ENCODE measurements around the gene FZR1.

The FZR1 gene

DNA sequence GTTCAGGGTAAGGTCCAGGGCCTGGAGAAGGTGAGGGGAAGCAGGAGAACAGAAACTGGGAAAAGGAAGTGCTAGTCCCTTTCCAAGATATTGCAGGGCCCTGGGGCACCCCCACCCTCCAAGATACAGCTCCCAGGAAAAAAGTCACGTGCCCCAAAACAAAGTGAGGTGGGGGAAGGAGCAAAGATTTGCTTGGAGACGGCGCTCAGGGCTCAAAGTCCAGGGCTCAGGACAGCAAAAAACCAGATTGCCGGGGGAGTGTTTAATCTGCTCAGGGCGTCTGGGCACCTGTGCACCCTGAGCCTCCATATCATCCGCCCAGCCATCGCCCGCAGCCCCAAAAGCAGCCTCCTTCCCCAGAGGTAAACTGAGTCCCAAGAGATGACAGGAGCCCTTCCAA, 32.1 kb upstream of the FZR1 start:
- DNase-seq (ENCODE audit: low read depth in 2 of 2), result no peak

DNA sequence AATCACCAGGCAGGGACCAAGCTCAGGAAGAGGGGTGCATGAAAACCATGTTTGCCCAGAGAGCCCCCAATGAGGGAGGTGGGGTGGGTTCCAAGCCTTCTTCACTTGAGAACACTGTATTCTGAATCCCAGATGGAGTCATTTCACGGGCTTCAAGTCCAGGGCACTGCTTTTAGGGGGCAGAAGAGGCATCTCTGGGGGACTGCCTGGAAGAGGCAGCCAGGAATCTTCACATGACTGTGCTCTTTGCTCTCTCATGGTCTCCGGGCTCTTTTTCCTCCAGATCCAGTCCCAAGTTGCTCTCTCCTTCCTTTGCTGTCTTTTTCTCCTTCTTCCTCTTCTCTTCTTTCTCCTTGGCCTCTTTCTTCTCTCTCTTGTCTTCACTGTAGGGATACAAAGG, 31.5 kb upstream of the FZR1 start:
- DNase-seq (ENCODE audit: low read depth in 2 of 2), result no peak

DNA sequence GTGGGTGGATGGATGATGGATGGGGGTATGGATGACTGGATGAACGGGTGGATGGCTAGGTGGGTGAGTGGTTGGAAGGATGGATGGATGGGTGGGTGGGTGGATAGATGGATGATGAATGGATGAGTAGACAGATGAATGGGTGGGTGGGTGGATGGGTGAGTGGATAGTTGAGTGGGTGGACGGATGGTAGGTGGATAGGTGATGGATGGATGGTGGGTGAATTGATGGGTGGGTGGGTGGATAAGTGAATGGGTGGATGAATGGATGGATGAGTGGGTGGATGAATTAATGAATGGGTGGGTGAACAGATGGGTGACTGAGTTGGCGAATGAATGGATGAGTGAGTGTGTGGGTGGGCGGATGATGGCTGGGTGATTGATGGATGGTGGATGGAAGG, 30.7 kb upstream of the FZR1 start:
- DNase-seq (ENCODE audit: low read depth in 2 of 2), result no peak

DNA sequence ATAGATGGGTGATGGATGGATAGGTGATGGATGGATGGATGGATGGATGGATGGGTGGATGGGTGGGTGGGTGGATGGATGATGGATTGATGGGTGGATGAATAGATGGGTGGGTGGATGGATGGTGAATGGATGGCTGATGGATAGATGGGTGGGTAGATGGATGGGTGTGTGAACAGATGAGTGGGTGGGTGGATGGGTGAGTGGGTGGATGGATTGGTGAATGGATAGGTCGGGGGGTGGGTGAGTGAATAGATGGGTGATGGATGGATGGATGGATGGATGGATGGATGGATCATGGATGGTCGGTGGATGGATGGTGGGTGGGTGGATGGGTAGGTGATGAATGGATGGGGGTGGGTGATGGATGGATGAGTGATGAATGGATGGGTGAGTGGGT, 29.3 kb upstream of the FZR1 start:
- DNase-seq (ENCODE audit: low read depth in 2 of 2), result no peak

DNA sequence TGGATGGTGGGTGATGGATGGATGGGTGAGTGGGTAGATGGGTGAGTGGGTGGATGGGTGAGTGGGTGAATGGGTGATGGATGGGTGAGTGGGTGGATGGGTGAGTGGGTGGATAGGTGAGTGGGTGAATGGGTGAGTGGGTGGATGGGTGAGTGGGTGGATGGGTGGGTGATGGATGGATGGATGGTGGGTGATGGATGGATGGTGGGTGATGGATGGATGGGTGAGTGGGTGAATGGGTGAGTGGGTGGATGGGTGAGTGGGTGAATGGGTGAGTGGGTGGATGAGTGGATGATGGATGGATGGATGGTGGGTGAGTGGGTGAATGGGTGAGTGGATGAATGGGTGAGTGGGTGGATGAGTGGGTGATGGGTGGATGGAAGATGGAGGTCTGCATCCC, 28.6 kb upstream of the FZR1 start:
- no peak for DNase-seq (ENCODE audit: low read depth in 2 of 2)

DNA sequence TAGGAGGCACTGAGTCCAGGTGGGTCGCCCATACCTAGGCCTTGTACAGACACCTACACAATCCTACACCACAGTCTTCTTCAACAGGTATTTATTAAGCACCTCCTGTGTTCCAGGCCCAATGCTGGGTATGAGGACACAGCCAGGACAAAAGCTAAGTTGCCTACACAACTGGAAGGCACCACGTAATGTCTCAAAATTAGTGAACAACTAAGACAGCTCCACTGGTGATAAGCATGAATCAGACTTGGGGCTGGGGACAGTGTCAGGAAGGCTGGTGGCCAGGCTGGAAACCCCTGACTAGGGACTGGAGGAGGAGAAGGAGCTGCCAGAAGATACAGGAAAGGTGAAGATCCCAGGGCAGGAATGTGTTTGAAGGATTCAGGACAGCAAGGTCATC, 28.2 kb upstream of the FZR1 start:
- DNase-seq (ENCODE audit: low read depth in 2 of 2), result no peak

DNA sequence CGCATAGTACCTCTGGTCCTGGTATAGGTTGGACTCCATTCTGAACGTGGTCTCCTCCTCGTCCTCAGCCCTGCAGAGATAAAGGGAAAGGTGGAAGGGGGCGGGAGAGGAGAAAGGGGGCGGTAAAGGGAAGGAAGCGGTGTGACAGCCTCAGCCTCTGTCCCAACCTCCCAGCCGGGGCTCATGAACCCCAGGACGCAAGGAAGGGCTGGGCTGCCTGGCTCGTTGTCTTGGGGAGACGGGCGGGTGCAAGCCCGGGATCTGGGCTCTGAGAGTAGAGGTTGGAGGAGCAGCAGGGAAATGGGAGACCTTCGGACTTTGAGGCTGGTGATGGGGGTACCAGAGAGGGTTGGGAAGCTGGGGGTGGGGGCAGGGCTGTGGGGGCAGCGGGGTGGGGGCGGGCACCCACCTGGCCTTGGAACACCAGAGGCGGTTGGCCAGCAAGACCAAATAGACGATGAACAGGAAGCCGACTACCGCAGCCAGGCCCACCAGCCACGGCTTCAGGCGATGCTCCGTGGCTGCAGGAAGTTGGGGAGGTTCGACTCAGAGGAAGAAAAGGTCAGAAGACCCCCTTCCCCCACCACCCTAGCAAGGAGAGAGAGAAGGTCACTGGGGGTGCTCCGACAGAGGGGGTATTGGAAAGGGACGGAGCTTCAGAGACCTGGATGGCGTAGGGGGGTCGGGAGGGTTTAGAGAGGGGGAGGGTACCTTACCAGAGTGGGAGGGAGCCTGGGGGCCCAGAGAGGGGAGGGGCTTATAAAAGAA, 27.5 kb upstream of the FZR1 start:
- DNase-seq (ENCODE audit: low read depth in 2 of 2), result no peak

DNA sequence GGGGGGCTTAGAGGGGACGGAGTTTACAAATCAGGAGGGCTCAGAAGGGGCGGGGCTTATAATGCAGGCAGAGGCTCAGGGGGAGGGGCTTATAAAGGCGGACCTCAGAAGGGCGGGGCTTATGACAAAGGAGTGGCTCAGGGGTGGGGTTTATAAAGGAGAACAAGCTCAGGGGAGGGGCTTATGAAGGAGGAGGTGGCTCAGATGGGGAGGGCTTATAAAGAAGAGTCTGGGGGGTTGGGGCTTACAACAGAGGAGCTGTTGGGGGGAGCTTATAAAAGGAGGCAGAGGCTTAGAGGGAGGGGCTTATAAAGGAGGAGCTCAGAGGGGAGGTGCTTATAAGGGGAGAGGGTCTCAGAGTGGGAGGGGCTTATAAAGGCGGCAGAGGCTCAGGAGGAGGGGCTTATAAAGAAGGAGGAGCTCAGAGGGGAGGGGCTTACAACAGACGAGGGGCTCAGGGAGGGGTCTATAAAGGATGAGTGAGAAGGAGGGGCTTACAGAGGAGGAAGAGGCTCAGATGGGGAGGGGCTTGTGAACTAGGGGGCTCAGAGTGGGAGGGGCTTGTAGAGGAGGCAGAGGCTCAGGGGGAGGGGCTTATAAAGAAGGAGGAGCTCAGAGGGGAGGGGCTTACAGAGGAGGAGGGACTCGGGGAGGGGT, 26.8 kb upstream of the FZR1 start:
- peak; percentile 14 to 18 for DNase-seq (ENCODE audit: low read depth in 2 of 2)

DNA sequence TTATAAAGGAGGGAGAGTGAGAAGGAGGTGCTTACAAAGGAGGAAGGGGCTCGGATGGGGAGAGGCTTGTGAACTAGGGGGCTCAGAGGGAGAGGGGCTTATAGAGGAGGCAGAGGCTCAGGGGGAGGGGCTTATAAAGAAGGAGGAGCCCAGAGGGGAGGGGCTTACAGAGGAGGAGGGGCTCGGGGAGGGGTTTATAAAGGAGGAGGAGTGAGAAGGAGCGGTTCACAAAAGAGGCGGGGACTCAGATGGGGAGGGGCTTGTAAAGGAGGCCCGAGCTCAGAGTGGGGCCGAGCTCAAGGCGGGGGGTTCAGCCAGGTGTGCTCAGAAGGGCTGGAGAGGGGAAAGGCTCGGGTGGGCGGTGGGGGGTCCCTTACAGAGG, 26.3 kb upstream of the FZR1 start:
- DNase-seq (ENCODE audit: low read depth in 2 of 2), result peak in 1 of 2 donors; percentile 18

DNA sequence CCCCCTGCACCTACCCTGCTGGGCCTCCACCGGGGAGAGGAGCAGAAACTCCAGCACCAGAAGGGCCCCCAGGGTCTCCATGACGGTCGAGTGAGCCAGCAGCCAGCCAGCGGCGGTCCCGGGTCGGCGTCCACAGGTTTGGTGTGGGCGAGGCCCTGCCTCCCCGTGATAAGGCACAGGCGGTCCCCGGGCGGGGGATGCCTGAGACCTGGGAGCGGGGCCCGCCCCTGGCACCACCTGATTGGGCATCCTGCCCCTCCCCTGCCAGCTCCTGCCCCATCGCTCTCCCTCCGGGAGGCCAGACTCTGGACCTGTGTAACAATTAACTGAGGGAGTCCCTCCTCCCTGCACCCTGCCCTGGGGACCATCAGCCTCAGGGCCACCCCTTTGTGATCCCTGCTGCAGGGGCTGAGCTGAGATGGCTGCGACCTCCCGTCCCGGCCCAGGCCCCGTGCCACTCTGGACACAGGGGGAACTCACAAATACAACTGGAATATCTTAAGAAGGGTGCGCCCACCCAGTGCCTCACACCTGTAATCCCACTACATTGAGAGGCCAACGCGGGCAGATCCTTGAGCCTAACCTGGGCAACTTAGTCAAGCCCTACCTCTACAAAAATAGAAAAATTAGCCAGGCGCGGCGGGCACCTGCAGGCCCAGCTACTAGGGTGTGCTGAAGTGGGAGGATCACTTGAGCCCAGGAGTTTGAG, 25.6 kb upstream of the FZR1 start, which contains the start of gene SMIM24:
TSS of gene SMIM24 (minus strand) at position 143 of the 709 bp plus-strand sequence. CDS start at position 81, 62 bp downstream.
- DNase-seq (ENCODE audit: low read depth in 2 of 2), result no peak

DNA sequence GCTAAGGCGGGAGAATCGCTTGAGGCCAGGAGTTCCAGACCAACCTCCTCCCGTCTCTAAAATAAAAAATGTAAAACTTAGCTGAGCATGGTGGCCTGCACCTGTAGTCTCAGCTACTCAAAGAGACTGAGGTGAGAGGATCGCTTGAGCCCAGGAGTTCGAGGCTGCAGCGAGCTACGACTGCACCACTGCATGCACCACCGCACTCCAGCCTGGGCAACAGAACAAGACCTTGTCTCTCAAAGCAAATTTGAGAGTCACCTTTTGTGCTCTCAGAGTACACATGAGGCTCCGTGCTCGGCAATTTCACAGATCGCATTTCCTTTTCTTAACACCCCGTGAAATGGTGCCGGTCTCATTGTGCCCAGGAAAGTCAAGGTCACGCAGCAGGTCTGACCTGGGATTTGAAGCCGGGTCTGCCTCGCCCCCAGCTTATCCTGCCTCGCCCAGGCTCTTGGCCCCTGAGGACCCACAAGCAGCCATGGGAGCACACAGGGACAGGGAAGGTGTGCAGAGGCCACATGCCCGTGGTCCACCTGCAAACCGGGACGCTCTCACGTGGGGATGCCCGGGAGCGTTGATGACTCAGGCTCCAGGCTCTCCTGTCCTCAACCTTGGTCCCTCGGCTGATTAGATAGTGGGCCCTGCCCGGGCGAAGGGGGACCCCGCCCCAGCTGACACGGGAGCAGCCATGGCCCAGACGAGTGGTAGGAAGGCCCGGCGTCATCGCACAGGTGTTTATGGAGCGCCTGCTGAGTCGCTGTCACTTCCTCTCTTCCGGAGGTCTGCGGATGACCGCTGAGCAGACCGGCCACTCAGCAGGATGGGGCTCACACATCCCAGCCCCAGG, 24.6 kb upstream of the FZR1 start:
- DNase-seq (ENCODE audit: low read depth in 2 of 2), result no peak

DNA sequence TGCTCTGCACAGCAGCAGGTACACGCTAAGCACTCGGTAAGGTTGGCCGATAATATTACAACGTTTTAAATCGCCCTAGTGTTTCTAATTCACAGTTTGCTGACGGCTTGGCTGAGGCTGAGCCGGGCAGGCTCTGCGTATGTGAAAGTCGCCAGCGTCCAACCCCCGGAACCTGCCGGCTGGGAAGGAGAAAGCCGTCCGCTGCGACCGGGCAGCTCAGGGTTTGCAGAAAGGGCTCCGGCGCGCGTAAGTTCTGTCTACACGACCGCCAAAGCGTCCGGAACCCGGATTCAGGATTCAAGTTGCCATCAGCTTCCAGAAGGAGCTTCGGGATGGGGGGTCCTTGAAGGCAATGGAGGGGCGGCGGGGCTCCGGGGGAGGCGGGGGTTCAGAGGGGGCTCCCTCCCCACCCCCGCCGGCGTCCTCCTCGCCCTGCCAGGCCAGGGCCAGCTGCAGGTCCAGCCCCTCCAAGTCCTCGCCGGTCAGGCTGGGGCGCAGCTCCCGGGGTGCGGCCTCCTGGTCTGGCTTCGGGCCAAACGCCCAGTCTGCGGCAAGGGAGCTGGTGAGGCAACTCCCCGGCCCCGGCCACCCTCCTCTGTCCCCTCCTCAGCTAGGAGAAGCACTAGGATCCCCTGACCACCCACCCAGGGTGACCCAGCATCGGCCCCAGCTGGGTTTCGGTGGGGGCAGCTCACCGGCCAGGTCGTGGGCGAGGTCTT, 23.4 kb upstream of the FZR1 start:
- DNase-seq (ENCODE audit: low read depth in 2 of 2), result no peak

DNA sequence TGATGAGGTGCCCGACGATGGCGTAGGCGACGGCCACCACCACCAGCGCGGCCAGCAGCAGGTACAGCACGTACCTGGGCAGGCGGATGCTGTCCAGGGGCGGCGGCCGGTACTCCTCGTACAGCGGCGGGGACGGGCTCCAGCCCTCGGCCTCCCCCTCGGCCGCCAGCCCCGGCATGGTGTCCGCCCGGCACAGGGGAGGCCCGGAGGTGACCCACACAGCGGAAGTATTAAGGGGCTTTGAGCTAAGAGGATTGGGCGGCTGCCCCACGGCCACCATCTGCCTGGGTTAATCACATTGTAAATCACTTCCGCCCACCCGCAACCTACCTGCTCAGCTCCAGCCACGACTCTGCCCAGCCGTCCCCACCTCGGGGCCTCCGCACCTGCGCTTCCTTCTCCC, 22.9 kb upstream of the FZR1 start, which contains the start of gene SMIM44:
TSS of gene SMIM44 (minus strand) at position 216 of the 403 bp plus-strand sequence. CDS start at position 178, 38 bp downstream.
- no peak for DNase-seq (ENCODE audit: low read depth in 2 of 2)

DNA sequence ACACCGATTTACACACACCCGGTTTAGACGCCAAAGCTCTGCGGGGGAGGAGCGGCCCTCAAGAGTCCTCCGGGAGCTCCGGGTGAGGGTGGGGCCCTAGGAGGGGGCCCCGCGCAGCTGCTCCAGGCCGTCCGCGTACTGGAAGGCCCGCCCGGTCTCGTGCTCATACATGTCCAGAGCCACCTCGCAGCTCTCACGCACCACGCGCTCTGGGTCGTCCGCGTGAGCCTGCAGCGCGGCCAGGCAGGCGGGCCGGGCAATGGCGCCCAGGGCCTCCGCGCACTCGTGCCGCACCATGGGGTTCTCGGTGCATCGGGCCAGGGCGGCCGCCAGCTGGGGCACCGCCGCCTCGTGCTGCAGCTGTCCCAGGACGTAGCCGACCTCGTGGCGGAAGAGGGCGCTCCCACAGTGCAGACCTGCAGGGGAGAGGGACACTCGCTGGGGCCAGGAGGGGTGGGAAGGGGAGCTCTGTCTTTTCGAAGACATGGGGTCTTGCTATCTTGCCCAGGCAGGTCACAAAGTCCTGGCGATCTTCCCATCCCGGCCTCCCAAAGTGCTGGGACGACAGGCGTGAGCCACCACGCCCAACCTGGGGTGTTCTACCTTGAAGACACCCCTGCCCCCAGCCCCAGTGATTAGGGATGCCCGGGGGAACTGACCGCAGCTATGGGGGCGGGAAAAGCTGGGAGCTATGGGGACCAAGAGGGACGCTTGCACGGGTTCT, 14.6 kb upstream of the FZR1 start:
- no peak for DNase-seq (ENCODE audit: low read depth in 2 of 2)

DNA sequence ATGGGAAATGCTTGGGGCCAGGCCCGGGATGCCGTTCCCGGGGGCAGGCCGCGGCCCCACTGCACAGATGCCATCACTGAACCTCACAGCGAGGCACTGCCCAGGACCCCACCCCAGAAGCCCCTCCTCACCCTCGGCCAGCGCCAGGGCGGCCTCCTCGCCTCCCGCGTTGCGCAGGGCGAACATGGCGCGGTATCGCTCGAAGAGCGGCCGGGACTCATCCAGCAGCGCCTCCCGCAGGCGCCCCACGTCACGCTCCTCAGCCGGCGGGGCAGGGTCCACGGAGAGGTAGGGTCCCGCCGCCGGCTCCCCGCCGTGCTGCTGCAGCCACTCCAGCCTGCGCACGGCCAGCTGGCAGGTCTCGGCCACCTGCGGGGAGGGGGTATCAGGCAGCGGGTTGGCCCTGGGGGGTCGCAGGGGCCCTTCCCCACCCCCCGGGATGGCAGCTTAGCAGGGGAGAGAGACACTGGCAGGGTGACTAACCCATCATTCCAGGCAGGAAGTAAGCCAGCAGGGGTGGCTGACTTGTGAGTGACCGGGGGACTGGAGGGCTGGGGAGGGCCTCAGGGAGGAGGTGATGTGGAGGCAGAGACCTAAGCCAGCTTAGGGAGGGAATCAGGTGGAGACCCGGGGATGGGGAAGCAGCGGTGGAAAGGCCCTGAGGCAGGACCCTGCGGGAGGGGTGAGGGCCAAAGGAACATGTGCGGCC, 13.8 kb upstream of the FZR1 start:
- no peak for DNase-seq (ENCODE audit: low read depth in 2 of 2)

DNA sequence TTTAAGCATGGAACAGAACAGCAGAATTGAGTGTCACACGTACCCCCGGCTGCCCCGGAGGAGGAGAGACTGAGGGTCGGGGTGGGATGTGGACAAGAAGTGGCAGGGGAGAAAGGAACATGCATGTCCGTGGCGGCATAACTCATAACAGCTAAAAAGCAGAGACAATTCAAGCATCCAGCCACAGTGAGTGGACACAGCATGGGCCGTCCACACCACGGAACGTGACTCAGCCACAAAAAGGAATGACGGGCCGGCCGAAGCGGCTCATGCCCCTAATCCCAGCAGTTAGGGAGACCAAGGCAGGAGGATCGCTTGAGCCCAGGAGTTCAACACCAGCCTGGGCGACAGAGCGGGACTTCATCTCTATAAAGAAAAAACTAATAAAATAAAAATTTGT, 13.2 kb upstream of the FZR1 start:
- no peak for DNase-seq (ENCODE audit: low read depth in 2 of 2)

DNA sequence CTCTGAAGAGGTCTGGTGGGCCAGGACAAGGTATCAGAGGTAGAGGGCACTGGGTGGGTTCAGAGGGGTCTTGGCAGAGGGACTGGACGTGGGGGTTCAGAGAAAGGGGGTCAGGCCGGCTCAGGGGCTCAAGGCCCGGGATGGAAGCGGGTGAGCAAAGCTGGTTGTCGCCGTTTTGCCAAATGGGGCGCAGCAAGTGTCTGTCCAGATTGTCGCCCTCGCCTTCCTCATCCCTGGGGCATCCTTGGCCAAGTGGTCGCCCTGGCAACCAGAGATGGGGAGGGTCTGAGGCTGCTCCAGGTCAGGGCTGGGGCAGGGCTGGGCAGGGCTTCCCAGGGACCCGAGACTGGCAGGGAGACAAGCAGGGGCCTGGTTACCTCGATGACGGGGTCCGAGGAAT, 12.5 kb upstream of the FZR1 start:
- no peak for DNase-seq (ENCODE audit: low read depth in 2 of 2)

DNA sequence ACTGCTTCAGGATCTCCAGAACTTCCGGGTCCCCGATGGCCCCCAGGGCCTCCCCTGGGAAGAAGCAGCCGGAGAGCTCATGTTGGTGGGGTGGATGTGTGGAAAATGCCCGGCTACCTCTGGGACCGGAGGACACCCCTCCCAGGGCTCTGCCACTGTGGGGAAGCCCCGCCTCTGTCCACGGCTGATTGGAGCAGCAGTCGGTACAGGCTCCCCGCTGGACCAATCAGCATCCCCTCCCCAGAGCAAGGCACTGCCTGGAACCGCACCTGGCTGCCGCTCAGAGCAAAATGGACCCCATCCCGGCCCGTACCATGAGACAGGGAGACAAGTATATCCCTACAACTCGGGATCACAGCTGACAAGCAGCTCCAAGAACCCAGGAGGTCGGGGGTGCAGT, 12.1 kb upstream of the FZR1 start:
- no peak for DNase-seq (ENCODE audit: low read depth in 2 of 2)

DNA sequence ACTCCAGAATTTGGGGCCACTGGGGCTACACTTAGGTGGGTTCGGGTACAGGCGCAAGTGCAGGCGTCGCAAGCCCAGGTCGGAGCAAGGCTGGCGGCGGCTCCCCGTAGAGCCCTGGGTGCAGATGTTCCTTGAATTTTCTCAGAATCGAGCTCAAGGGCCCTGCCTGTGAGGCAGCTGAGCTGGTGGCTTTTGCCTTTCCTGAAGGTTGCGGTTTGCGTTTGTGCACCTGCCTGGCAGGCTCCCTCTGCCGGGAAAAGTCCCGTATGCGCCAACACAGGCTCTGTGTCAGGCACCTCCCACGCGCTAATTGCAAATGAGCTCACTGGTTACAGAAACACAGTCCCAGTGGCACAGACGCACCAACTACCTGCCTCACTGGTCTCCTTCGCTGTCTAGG, 11.6 kb upstream of the FZR1 start:
- peak; percentile 50 to 52 for DNase-seq (ENCODE audit: low read depth in 2 of 2)

Measured in activated CD4-positive, alpha-beta T cell treated with anti-CD3 and anti-CD28 coated beads for 24 hours (primary cell).